CD4-positive, CD25-positive, alpha-beta regulatory T cell (primary cell): ENCODE data around the gene AK8. TPM values are rescaled to one million over a fixed set of nuclear protein-coding genes. Genes with fewer than 3 reads are reported as not detected.

ENCODE experiments used
- ATAC-seq, 2 donors: fragments of 150-1000 bp; cut with Tn5 transposase; one replicate each; pipeline ENCODE4 v1.10.0; 2021; ENCODE audit warnings: low read depth in 2 of 2, moderate number of reproducible peaks in 2 of 2, moderate library complexity in 1 of 2
- DNase-seq, 3 donors: peaks; one replicate each; pipeline versions ENCODE4 v3.0.0 to v3.0.0-alpha.2; 2012 to 2022; ENCODE audit warnings: mixed read lengths in 1 of 3
- H3K27ac ChIP-seq: one replicate; pipeline ENCODE4 v1.7.0; 2013; ENCODE audit warnings: mild to moderate bottlenecking, low read length; ENCODE audit not compliant: insufficient read depth, poor library complexity, severe bottlenecking
- H3K27me3 ChIP-seq: one replicate; pipeline ENCODE4 v1.7.0; 2013; ENCODE audit warnings: low read length; ENCODE audit not compliant: control insufficient read depth, insufficient read depth
- H3K36me3 ChIP-seq: one replicate; pipeline ENCODE4 v1.7.0; 2013; ENCODE audit warnings: mild to moderate bottlenecking, low read length, moderate library complexity; ENCODE audit not compliant: control insufficient read depth, insufficient read depth
- H3K4me1 ChIP-seq: 2 replicates; pipeline ENCODE4 v1.7.0; 2013; ENCODE audit warnings: mild to moderate bottlenecking, low read length; ENCODE audit not compliant: insufficient read depth, control insufficient read depth, poor library complexity, severe bottlenecking
- H3K4me3 ChIP-seq: one replicate; pipeline ENCODE4 v1.7.0; 2013; ENCODE audit warnings: low read depth, mild to moderate bottlenecking, low read length, moderate library complexity
- H3K9me3 ChIP-seq, 2 experiments: 1 replicate in 1 of 2; 2 replicates in 1 of 2; pipeline ENCODE4 v1.7.0; 2013; ENCODE audit warnings: low read length in 2 of 2, mild to moderate bottlenecking in 1 of 2, moderate library complexity in 1 of 2; ENCODE audit not compliant: control insufficient read depth in 2 of 2
- H3K27ac Mint-ChIP-seq, 3 donors: one replicate each; pipeline ENCODE4 v1.8.0; 2020 to 2022; ENCODE audit warnings: mild to moderate bottlenecking in 3 of 3, mixed read lengths in 3 of 3, moderate library complexity in 2 of 3
- H3K27me3 Mint-ChIP-seq: one replicate; pipeline ENCODE4 v1.8.0; 2022; ENCODE audit warnings: mild to moderate bottlenecking, mixed read lengths
- H3K36me3 Mint-ChIP-seq: one replicate; pipeline ENCODE4 v1.8.0; 2020; ENCODE audit warnings: mixed read lengths
- H3K4me1 Mint-ChIP-seq, 4 donors: one replicate each; pipeline ENCODE4 v1.8.0; 2020 to 2022; ENCODE audit warnings: mixed read lengths in 4 of 4, mild to moderate bottlenecking in 1 of 4
- H3K4me3 Mint-ChIP-seq, 4 donors: one replicate each; pipeline ENCODE4 v1.8.0; 2020 to 2022; ENCODE audit warnings: mild to moderate bottlenecking in 4 of 4, mixed read lengths in 4 of 4, moderate library complexity in 3 of 4
- H3K9me3 Mint-ChIP-seq, 7 donors: one replicate each; pipeline ENCODE4 v1.8.0; 2020 to 2022; ENCODE audit warnings: mixed read lengths in 7 of 7, mild to moderate bottlenecking in 3 of 7, moderate library complexity in 2 of 7
- polyA plus RNA-seq, 4 donors: library from polyadenylated mRNA; unstranded; fragments of 300-500 nt; fragmentation: Illumina TruSeq; gene quantifications; one replicate each; pipeline ENCODE4 v1.2.3, GENCODE V29; 2021
- total RNA-seq: library from RNA; stranded (reverse); gene quantifications from one replicate; pipeline ENCODE4 v1.2.3, GENCODE V29; 2022

AK8 gene, protein sequence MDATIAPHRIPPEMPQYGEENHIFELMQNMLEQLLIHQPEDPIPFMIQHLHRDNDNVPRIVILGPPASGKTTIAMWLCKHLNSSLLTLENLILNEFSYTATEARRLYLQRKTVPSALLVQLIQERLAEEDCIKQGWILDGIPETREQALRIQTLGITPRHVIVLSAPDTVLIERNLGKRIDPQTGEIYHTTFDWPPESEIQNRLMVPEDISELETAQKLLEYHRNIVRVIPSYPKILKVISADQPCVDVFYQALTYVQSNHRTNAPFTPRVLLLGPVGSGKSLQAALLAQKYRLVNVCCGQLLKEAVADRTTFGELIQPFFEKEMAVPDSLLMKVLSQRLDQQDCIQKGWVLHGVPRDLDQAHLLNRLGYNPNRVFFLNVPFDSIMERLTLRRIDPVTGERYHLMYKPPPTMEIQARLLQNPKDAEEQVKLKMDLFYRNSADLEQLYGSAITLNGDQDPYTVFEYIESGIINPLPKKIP
- total RNA-seq (not detected), polyA plus RNA-seq (under 1 TPM in 1 of 4 donors, not detected in 3; 0.21 TPM)

- Mint-ChIP-seq H3K9me3 (no peaks in the 10 kb centered on the region), H3K4me3 (peak within 1 kb of the TSS; percentile 85 to 90 (median 88)), H3K27ac (peak within 1 kb of the TSS in 2 of 3 donors; percentile 85 to 88), H3K36me3 (no peaks in the 10 kb centered on the region), H3K27me3 (peaks cover 10% of the 10 kb centered on the region), H3K4me1 (peaks cover 0 to 19% (median 8%) of the 10 kb centered on the region in 4 donors)
- no peaks in the 10 kb centered on the region for H3K27me3 ChIP-seq
- peak within 1 kb of the TSS; percentile 59 for H3K4me3 ChIP-seq
- H3K9me3 ChIP-seq: no peaks in the 10 kb centered on the region
- peaks cover 15% of the 10 kb centered on the region for H3K4me1 ChIP-seq
- DNase-seq: peak; percentile 69 to 79 (median 77)
- peak; percentile 69 to 82 for ATAC-seq
- peak within 1 kb of the TSS; percentile 63 for H3K27ac ChIP-seq
- no peaks in the 10 kb centered on the region for H3K36me3 ChIP-seq
These were observed at the start of gene AK8 for GRCh38 chr9:132877824-132878694. Gene AK8 (minus strand): TSS chr9:132878284. CDS start chr9:132878255, 29 bp downstream.

DNA sequence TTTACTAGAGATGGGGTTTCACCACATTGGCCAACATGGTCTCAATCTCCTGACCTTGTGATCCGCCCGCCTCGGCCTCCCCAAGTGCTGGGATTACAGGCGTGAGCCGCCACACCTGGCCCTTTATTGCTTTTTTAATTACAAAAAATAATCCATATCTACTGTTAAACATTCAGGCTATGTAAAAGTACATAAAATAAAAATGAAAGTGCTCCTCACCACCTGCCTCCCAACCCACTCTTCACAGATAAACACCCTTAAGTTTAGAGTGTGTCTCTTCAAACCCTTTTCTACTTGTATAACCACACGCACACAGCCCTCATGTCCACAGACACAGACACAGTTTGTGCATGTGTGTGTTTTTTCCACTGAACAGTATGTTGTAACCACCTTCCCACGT lies 49.6 kb upstream of the AK8 start:
- Histone ChIP-seq H3K4me3 (no peak overlapping the region), H3K27ac (no peak overlapping the region), H3K36me3 (peaks cover 67% of the 10 kb centered on the region), H3K4me1 (no peaks in the 10 kb centered on the region), H3K27me3 (no peaks in the 10 kb centered on the region), H3K9me3 (no peaks in the 10 kb centered on the region)
- DNase-seq: no peak
- H3K4me3 Mint-ChIP-seq: no peak overlapping the region
- H3K4me1 Mint-ChIP-seq: peaks cover 8 to 18% (median 11%) of the 10 kb centered on the region in 4 donors
- no peak overlapping the region for H3K27ac Mint-ChIP-seq
- H3K36me3 Mint-ChIP-seq: peaks cover 53% of the 10 kb centered on the region
- ATAC-seq: no peak
- H3K9me3 Mint-ChIP-seq: peaks cover 0 to 2% (median 0%) of the 10 kb centered on the region in 7 donors
- H3K27me3 Mint-ChIP-seq: no peaks in the 10 kb centered on the region

DNA sequence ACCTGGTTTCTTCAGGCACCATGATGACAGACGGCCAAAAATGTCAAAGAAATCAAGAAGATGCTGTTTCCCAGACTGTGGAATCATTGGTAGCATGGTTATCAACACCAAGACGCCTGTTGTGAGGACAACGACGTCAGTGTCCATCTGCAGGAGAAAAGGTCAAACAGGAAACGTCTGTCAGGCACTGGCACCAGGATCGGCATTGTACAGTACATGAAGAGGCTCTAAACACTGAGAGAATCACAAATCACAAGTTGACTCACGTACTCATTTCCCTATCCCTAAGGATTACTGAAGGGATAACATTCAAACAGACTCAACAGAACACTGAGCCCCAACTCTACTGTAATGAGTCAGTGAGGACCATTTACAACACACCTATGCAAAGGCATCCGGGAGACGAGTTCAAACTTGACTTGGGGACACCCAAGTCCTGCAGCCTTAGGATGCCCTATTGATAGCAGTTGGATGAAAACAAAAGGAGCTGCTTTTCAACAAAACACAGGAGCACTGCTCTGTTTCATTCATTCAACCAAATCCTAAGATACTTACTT lies 45.3 kb upstream of the AK8 start:
- peaks cover 88% of the 10 kb centered on the region for H3K36me3 ChIP-seq
- H3K4me1 ChIP-seq: no peaks in the 10 kb centered on the region
- Mint-ChIP-seq H3K4me3 (no peak overlapping the region), H3K4me1 (peaks cover 0 to 9% (median 1%) of the 10 kb centered on the region in 4 donors), H3K27me3 (no peaks in the 10 kb centered on the region), H3K27ac (no peak overlapping the region), H3K9me3 (no peaks in the 10 kb centered on the region), H3K36me3 (peaks cover 61% of the 10 kb centered on the region)
- no peak for DNase-seq
- no peak overlapping the region for H3K4me3 ChIP-seq
- ATAC-seq: no peak
- H3K27me3 ChIP-seq: no peaks in the 10 kb centered on the region
- H3K9me3 ChIP-seq: no peaks in the 10 kb centered on the region
- no peak overlapping the region for H3K27ac ChIP-seq

- Mint-ChIP-seq H3K9me3 (peaks cover 0 to 3% (median 0%) of the 10 kb centered on the region in 7 donors), H3K27ac (peak overlapping the region in 1 of 3 donors; percentile 8), H3K36me3 (peaks cover 64% of the 10 kb centered on the region), H3K4me3 (no peak overlapping the region), H3K4me1 (peaks cover 0 to 4% (median 0%) of the 10 kb centered on the region in 4 donors), H3K27me3 (no peaks in the 10 kb centered on the region)
- Histone ChIP-seq H3K27ac (no peak overlapping the region), H3K9me3 (no peaks in the 10 kb centered on the region), H3K27me3 (no peaks in the 10 kb centered on the region), H3K4me1 (no peaks in the 10 kb centered on the region), H3K36me3 (peaks cover 86% of the 10 kb centered on the region), H3K4me3 (no peak overlapping the region)
- DNase-seq (no peak), ATAC-seq (no peak)
These were observed 41.7 kb upstream of the AK8 start for GRCh38 chr9:132919614-132920268.

DNA sequence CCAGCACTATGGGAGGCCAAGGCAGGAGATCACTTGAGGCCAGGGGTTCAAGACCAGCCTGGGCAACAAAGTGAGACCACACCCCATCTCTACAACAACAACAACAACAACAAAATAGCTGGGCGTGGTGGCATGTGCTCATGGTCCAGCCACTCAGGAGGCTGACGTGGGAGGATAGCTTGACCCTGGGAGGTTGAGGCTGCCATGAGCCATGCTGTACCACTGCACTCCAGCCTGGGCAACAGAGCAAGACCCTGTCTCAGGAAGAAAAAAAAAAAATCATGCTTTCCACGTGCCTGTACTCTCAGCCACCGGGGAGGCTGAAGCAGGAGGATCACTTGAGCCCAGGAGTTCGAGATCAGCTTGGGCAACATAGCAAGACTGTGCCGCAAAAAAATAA lies 36.8 kb upstream of the AK8 start:
- Mint-ChIP-seq H3K27ac (no peak overlapping the region), H3K36me3 (peaks cover 58% of the 10 kb centered on the region), H3K27me3 (no peaks in the 10 kb centered on the region), H3K4me3 (no peak overlapping the region), H3K9me3 (peaks cover 0 to 6% (median 0%) of the 10 kb centered on the region in 7 donors), H3K4me1 (peaks cover 0 to 8% (median 0%) of the 10 kb centered on the region in 4 donors)
- Histone ChIP-seq H3K4me3 (no peak overlapping the region), H3K9me3 (no peaks in the 10 kb centered on the region), H3K36me3 (peaks cover 78% of the 10 kb centered on the region), H3K27ac (no peak overlapping the region), H3K4me1 (no peaks in the 10 kb centered on the region), H3K27me3 (no peaks in the 10 kb centered on the region)
- ATAC-seq (no peak), DNase-seq (no peak)

DNA sequence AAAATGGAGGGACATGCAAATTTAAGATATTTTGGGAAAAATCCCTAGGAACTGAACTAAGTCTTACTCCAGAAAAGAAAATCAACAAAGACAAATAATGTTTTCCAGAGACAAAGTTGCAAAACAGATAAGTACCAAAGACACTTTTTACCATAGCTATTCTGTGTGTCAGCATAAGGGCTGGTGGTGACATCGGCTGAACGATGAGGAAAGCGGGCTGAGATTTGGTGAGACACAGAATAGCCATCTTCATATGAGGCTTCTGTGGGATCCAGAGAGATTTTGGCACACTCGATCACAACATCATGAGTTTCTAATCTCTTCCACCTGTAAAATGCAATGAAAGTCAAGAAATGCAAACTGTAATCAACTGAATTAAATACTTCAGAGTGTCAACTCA lies 34.0 kb upstream of the AK8 start:
- H3K36me3 Mint-ChIP-seq: peaks cover 36% of the 10 kb centered on the region
- no peaks in the 10 kb centered on the region for H3K27me3 Mint-ChIP-seq
- Histone ChIP-seq H3K27me3 (no peaks in the 10 kb centered on the region), H3K36me3 (peaks cover 64% of the 10 kb centered on the region), H3K4me3 (no peak overlapping the region), H3K9me3 (no peaks in the 10 kb centered on the region), H3K27ac (no peak overlapping the region), H3K4me1 (peaks cover 4% of the 10 kb centered on the region)
- H3K4me3 Mint-ChIP-seq: no peak overlapping the region
- no peak for DNase-seq
- peaks cover 0 to 6% (median 0%) of the 10 kb centered on the region in 7 donors for H3K9me3 Mint-ChIP-seq
- no peak overlapping the region for H3K27ac Mint-ChIP-seq
- peaks cover 0 to 13% (median 12%) of the 10 kb centered on the region in 4 donors for H3K4me1 Mint-ChIP-seq
- ATAC-seq: no peak

- H3K27me3 ChIP-seq: no peaks in the 10 kb centered on the region
- H3K9me3 ChIP-seq: no peaks in the 10 kb centered on the region
- Mint-ChIP-seq H3K4me1 (peaks cover 0 to 13% (median 12%) of the 10 kb centered on the region in 4 donors), H3K27ac (peak overlapping the region in 1 of 3 donors; percentile 22), H3K4me3 (no peak overlapping the region), H3K36me3 (peaks cover 32% of the 10 kb centered on the region), H3K9me3 (peaks cover 0 to 6% (median 0%) of the 10 kb centered on the region in 7 donors), H3K27me3 (no peaks in the 10 kb centered on the region)
- ATAC-seq (no peak), DNase-seq (no peak)
- no peak overlapping the region for H3K27ac ChIP-seq
- H3K36me3 ChIP-seq: peaks cover 56% of the 10 kb centered on the region
- peaks cover 4% of the 10 kb centered on the region for H3K4me1 ChIP-seq
- no peak overlapping the region for H3K4me3 ChIP-seq
These were observed 32.3 kb upstream of the AK8 start for GRCh38 chr9:132910376-132910775.
